Measurements from ENCODE around the gene AZU1.
A peak's percentile ranks its signal among the peaks of the same experiment; 100 is the strongest.

AZU1 gene

DNA sequence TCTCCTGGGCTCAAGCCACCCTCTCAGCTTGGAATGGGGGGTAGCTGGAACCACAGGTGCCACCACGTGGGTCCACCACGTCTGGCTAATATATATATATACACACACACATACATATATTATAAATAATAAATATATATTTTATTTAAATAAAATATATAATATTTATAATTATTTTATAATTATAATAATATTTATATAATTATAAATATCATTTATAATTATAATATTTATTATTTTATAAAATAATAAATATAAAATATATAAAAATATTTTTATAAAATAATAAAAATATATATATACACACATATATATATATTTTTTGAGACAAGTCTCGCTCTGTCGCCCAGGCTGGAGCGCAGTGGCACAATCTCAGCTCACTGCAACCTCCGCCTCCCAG lies 26.9 kb downstream of the AZU1 start:
- DNase-seq (ENCODE audit: low spot score): no peak

DNA sequence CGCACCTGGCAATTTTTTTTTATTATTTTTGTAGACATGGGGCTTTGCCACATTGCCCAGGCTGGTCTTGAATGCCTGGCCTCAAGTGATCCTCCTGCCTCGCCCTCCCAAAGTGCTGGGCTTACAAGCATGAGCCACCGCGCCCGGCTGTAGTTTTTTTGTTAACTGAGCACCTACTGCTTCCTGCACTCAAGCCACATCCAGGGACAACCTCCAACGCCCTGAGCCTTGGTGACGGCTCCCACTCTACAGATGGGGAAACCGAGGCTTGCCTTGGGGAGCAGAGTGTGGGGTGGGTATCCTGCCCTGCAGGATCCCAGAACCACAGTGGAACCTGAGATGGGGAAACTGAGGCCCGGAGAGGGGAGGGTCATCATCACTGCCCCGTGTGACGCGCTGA lies 27.5 kb downstream of the AZU1 start:
- no peak for DNase-seq (ENCODE audit: low spot score)

DNA sequence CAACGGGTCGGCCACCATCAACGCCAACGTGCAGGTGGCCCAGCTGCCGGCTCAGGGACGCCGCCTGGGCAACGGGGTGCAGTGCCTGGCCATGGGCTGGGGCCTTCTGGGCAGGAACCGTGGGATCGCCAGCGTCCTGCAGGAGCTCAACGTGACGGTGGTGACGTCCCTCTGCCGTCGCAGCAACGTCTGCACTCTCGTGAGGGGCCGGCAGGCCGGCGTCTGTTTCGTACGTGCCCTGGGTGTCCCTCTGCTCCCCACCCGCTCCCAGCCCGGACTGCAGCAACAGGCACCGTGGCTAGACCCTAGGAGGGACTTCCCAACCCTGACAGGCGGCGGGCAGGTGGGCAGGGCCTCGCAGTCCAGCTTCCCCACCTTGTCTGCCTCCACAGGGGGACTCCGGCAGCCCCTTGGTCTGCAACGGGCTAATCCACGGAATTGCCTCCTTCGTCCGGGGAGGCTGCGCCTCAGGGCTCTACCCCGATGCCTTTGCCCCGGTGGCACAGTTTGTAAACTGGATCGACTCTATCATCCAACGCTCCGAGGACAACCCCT lies 28.0 kb downstream of the AZU1 start:
- DNase-seq (ENCODE audit: low spot score): no peak

DNA sequence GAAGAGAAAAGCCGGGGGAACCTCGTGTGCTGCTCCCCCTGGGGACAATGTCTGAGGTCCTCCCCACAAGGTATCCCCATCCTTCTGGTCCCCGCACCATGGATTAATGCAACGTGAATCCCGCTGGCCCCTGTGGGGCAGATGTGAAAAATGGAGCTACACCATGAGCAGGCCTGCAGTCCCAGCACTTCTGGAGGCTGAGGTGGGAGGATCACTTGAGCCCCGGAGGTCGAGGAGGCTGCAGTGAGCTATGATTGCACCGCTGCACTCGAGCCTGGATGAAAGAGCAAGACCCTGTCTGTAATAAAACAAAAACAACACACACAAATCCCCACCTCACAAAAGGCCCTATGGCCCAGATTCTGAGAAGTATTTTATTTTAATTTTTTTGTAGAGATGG lies 30.6 kb downstream of the AZU1 start:
- no peak for DNase-seq (ENCODE audit: low spot score)

DNA sequence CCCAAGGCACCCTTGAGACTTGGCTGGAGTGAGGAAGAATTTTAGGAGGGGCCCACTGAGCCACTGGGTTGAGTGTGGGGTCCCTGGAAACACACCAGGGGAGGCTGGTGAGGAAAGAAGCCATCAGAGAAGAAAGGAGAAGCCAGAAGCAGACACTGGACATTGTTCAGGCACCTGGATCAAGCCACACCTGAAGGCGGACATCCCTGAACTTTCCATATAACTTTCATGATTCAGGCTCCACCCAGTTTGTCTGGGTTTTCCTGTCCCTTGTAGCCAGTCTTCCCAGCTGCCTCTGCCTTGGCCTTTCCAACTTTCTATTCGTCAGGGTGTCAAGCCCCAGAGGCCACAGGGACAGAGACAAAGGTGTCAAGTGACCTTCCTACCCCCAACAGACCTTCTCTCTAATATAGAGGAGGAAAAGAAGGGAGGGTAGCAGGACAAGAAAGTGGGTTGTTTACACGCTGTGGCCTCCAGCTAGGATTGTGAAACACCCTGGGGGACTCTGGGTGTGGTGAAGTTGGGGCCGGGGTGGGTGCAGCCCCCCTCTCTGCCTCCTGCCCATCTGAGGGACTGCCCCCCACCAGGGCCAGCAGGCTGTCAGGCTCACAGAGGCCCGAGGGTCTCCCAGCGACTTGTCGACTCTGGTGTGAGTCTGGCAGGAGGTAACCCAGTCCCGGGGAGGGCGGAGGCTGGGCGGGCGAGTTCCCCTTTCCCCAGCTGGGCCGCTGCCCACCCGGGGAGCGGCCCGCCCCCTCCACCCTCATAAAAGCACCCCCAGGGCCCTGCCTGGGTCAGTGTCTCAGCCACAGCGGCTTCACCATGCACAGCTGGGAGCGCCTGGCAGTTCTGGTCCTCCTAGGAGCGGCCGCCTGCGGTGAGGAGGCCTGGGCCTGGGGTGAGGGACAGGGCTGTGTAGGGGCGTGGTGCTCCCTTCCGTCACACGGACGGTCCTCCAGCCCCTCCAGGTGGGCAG lies 31.5 kb downstream of the AZU1 start, which contains the start of gene CFD:
Gene CFD, plus strand, starts transcription at position 797 of the 976 bp plus-strand sequence. Its CDS starts 26 bp downstream, at position 823.
- DNase-seq (ENCODE audit: low spot score): no peak

DNA sequence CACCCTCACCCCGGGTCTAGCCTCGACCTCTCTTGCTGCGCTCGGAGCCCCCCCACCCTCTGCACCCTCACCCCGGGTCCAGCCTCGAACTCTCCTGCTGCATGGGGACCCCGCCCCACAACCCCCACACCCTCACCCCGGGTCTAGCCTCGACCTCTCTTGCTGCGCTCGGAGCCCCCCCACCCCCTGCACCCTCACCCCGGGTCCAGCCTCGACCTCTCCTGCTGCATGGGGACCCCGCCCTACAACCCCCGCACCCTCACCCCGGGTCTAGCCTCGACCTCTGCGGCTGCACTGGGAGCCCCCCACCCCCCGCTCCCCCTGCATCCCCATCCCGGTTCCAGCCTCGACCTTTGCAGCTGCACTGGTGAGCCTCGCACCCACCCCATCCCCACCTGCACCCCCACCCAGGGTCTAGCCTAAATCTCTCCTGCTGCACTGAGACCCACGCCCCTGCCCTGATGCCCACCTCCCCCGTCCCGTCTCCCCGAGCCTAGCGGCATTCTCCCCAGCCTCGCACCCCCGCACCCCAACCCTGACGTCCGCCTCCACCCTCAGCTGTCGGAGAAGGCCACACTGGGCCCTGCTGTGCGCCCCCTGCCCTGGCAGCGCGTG lies 33.6 kb downstream of the AZU1 start:
- DNase-seq (ENCODE audit: low spot score): no peak

DNA sequence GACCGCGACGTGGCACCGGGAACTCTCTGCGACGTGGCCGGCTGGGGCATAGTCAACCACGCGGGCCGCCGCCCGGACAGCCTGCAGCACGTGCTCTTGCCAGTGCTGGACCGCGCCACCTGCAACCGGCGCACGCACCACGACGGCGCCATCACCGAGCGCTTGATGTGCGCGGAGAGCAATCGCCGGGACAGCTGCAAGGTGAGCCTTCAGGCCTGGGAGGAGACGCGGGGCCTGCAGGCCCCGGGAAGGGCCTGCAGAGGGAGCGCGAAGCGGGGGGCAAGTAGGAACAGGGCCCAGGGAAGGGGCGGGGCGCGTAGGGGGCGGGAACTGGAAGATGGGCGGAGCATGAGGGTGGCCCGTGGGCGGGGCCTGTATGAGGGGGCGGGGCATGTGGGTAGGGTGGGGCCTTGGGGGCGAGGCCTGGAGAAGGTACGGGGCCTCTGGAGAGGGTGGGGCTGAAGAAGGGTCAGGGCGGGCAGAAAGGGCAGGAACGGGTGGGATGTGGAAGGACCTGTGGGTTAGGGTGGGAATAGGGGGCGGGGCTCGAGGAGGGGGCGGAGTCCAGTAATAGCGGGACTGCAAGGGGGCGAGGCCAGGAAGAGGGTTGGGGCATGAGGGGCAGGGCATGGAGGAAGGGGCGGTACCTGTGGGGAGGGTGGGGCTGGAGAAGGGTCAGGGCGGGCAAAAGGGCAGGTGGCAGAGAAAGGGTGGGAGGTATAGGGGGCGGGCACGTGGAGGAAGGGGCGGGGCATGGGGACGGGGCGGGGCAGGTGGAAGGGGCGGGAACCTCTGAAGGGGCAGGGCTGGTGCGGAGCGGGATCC lies 34.3 kb downstream of the AZU1 start:
- peak; percentile 52 for DNase-seq (ENCODE audit: low spot score)

DNA sequence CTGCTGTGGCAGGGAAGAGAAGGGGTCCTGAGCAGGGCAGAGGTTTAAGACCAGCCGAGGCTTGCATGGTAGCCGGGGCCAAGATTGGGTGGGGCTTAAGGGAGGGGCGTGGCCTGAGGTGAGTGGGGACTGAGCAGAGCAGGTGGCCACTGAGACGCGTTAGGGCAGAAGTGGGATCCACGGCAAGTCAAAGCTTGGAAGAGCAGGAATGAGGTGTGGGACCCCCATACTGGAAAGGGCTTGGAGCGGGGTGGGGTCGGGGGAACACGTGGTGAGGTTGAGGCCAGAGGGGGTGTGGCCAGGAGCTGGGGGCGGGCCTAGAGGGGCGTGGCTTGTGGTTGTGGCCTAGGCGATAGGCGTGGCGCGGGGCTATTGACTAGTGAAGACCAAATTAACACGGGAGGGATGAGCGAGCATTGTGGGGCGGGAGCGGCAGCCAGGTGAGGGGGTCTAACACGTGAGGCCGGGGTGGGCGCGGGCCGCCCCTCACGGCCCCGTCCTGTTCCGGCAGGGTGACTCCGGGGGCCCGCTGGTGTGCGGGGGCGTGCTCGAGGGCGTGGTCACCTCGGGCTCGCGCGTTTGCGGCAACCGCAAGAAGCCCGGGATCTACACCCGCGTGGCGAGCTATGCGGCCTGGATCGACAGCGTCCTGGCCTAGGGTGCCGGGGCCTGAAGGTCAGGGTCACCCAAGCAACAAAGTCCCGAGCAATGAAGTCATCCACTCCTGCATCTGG lies 35.1 kb downstream of the AZU1 start:
- DNase-seq (ENCODE audit: low spot score): peak; percentile 69

DNA sequence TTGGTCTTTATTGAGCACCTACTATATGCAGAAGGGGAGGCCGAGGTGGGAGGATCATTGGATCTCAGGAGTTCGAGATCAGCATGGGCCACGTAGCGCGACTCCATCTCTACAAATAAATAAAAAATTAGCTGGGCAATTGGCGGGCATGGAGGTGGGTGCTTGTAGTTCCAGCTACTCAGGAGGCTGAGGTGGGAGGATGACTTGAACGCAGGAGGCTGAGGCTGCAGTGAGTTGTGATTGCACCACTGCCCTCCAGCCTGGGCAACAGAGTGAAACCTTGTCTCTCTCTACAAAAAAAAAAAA lies 35.6 kb downstream of the AZU1 start:
- no peak for DNase-seq (ENCODE audit: low spot score)

DNA sequence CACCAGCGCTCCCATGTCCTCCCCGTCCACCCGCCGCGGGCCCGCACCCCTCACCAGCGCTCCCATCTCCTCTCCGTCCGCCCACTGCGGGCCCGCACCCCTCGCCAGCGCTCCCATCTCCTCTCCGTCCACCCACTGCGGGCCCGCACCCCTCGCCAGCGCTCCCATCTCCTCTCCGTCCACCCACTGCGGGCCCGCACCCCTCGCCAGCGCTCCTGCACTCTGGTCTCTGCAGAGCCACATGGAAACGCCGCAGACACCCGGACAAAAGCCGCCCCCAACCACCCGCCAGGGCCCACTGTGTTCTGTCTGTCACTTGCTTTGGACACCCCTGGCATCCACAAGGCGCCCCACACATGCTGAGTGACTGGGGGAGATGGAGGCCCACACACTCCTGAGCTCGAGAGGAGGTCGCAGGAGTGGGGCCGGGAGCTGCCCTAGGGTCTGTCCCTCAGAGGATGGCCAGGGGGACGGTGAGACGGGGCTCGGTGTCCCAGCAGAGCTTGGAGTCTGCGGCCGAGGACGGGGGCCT lies 39.2 kb downstream of the AZU1 start:
- no peak for DNase-seq (ENCODE audit: low spot score)

DNA sequence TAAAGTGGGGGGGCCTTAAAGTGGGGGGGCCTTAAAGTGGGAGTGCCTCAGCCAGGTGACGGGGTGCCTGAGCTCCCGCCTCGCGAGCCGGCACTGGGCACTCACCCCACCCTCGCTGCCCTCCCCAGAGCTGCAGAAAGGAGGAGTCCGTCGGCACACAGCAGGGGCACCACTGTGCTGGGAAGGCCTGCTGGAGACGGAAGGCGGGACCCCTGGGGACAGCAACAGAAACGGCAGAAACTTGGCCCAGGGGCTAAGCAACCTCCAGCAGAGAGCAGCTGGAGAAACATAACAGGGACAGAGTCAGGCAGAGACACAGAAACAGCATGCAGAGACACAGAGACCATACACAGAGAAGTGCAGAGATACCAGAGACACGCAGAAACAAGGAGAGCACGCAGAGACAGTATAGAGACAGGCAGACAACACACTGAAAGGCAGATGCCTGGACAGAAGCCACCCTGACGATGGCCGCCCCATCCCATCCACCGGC lies 39.7 kb downstream of the AZU1 start:
- no peak for DNase-seq (ENCODE audit: low spot score)

DNA sequence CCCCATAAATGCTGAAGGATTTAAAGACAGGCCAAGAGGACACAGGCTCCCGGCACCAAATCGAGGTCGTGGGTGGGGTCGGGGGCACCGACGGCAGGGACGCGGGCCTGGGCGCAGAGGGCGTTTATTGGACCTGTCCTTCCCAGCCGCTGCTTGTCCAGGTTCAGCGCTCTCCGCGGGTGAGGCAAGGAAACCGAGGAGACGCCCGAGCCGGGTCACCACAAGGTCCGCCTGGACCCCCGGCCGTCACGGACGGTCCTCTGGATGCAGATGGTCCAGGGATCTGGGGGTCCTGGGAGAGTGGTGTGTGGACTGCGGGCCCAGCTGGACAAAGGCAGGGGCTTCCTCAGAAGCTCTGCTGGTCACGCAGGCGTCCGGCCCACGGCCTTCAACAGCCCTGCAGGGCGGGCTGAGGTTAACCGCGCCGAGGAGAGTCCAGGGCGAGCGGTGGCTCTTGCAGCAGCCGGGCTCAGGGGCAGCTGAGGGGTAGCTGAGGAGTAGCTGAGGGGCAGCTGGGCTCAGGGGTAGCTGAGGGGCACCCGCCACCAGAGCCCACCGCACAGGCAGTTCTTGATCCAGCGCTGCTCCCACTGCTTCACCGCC lies 40.3 kb downstream of the AZU1 start:
- no peak for DNase-seq (ENCODE audit: low spot score)

DNA sequence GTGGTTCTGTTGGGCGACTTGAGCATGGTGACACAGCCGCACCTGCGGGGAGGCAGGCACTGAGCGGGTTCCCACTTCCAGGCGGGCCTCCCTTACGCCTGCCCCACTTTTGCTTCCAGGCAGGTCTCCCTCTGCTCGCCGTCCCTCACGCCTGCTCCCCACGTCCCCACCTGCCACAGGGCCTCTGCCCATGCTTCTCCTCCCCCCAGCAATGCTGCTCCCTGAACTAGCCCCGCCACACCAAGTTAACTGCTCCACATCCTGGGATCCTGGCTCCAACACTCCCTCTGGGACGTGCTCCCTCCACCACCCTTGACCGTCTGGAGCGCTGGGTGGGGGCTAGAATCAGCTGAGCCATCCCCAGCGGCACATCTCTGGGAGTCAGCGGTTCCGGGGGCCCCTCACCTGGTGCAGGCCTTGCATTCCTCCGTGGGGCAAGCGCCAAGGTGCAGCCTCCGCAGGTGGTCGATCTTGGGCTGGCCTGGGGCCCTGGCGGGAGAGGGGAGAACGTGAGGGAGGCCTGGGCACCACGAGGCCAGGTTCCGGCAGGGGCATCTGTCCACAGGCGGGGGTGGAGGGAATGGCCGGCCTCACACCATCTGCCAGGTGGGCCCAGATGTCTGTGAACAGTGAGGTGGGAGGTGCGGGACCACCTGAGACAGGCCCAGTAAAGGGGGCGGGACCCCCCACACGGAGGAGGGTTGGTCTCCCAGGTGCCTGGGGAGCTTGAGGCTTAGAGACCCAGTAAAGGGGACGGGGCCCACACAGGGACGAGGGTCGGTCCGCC lies 41.0 kb downstream of the AZU1 start:
- DNase-seq (ENCODE audit: low spot score): no peak

DNA sequence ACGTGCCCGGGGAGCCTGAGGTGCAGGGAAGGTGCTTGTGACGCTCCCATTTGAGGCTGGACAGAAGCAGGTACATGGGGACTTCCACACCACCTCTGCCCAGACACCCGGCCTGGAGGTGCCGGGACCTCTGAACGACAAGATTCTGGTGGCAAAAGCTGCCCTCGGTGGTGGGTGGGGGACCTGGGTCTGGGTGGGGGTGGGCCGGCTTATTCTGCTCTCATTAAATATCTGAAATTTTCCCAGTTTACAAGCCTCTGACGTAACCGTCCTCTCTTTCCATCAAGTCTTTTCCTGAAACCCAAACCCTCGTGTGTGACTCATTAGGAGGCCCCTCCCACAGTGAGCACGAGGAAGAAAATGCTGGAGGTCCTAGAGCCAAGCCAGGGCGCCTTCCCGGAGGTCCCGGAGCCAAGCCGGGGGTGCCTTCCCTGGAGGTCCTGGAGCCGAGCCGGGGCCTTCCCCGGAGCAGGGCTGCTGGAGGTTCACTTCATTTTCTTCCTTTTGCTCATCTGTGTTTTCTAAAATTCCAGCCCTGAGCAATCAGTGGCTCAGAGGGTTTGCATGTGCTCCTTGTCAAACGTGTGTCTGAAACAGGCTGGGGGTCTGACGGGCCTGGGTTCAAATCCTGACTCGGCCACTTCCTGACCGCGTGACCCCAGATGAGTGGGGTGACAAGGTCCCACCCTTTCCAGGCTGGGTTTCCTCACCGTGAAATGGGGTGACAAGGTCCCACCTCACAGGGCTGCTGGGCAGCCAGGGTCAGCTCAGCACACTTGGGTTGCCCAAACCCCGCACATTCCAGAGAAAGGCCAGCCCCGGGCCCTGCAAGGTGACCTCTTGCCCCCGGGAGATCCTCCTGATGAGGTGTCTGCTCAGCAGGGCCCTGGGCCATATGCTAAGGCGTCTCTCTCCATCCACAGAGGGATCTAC lies 41.9 kb downstream of the AZU1 start:
- DNase-seq (ENCODE audit: low spot score): no peak

DNA sequence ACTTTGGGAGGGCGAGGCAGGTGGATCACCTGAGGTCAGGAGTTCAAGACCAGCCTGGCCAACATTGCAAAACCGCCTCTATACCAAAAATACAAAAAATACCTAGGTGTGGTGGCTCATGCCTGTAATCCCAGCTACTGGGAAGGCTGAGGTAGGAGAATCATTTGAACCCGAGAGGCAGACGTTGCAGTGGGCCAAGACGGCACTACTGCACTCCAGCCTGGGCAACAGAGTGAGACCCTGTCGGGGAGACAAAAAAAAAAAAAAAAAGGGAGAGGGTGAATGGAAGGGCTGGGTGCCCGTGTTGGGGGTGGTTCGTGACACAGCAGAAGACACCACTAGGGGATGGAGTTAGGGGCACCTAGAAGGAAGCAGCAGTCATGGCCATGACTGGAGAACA lies 42.7 kb downstream of the AZU1 start:
- DNase-seq (ENCODE audit: low spot score): no peak

DNA sequence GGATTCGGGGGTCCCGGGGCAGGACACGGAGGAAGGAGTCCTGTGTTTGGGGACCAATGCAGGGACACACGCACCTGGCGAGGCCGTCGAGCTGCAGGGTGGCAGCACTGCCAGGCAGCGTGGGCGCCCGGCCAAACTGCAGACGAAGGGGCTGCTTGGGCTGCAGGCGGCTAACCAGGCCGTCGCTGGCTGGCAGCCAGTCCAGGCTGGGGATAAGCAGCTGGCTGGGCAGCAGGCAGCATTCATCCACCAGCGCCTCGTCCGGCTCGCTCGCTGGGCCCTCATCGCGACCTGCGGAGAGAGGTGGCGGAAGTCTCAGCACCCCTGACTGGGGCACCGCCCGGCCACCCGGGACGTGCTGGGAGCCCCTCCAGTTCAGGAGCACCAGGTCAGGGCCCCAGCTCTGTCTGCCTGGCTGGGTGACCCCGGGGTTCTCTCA lies 43.3 kb downstream of the AZU1 start:
- no peak for DNase-seq (ENCODE audit: low spot score)

DNA sequence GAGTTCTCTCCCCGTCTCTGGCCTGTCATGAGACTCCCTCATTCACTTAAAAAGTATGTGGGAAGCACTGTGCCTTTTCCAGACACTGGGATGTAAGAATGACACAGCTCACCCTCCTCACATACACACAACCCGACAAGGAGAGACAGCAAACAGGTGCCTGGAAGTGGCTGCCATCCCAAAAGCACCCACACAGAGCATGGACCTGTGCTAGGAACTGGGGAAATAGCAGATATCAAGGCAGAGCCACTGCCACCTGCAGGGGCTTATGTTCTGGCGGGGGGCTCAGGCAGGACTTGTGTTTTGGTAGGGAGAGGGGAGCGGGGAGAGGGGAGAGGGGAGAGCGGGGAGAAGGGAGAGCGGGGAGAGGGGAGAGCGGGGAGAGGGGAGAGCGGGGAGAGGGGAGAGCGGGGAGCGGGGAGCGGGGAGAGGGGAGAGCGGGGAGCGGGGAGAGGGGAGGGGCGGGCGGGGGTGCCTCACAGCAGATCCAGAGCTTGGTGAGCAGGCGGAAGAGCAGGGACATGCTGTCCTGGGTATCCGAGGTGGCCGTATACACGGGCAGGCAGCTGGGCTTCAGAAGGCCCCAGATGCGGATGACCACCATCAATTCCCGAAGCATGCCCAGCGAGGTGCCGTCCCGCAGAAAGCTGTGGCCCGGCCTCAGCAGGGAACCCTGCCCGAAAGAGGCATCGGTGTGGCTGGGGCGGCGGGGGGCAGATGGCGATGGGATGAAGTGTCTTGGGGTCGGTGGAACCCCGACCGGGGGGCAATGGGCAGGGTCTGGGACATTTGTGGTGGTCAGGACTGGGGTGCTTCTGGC lies 44.0 kb downstream of the AZU1 start:
- no peak for DNase-seq (ENCODE audit: low spot score)
